ENCODE results near the gene TAS2R60.
A peak's percentile ranks its signal among the peaks of the same experiment; 100 is the strongest.
"Not testable (repeated sequence)": the region's sequence is repeated elsewhere in the genome, so short reads cannot be mapped to it uniquely, and the experiment has no call there.

Gene TAS2R60

GRCh38 chr7:143408252-143408685 is 35.0 kb upstream of the TAS2R60 start:
- no peak for TF ChIP-seq CTCF (IDR thresholded peaks at IDR 0.05)
- no peaks in the 10 kb centered on the region for H3K9me3 ChIP-seq
- peaks cover 47 to 50% of the 10 kb centered on the region in 2 experiments for H3K4me1 ChIP-seq (ENCODE audit: control insufficient read depth in 1 of 2, insufficient read depth in 1 of 2, low read depth in 1 of 2, low read length in 1 of 2)
- peaks cover 10% of the 10 kb centered on the region for H3K27me3 ChIP-seq
- no peaks in the 10 kb centered on the region for H3K36me3 ChIP-seq
- no peak overlapping the region for H3K27ac ChIP-seq
- H3K4me3 ChIP-seq (ENCODE audit: low read depth in 1 of 2, low read length in 1 of 2) = peak overlapping the region; percentile 7 to 59

- peak within 1 kb of the TSS; percentile 54 to 59 for H3K4me3 ChIP-seq (ENCODE audit: low read depth in 1 of 2, low read length in 1 of 2)
- H3K4me1 ChIP-seq (ENCODE audit: control insufficient read depth in 1 of 2, insufficient read depth in 1 of 2, low read depth in 1 of 2, low read length in 1 of 2) = peaks cover 51 to 55% of the 10 kb centered on the region in 2 experiments
- no peaks in the 10 kb centered on the region for H3K36me3 ChIP-seq
- H3K27ac ChIP-seq = peak within 1 kb of the TSS; percentile 15
- peaks cover 10% of the 10 kb centered on the region for H3K27me3 ChIP-seq
- TF ChIP-seq CTCF (IDR thresholded peaks at IDR 0.05) = peak; percentile 26
- no peaks in the 10 kb centered on the region for H3K9me3 ChIP-seq
Observed at GRCh38 chr7:143408686-143409561, 34.3 kb upstream of the TAS2R60 start, which contains the start of gene EPHA1. TSS of gene EPHA1 (minus strand) at chr7:143408856. CDS start at chr7:143408805, 51 bp downstream.

GRCh38 chr7:143410521-143411004 is 32.7 kb upstream of the TAS2R60 start:
- Histone ChIP-seq H3K36me3 (no peaks in the 10 kb centered on the region), H3K4me3 (ENCODE audit: low read depth in 1 of 2, low read length in 1 of 2) (no peak overlapping the region), H3K27me3 (peaks cover 10% of the 10 kb centered on the region), H3K9me3 (no peaks in the 10 kb centered on the region), H3K27ac (peak overlapping the region; percentile 44), H3K4me1 (ENCODE audit: control insufficient read depth in 1 of 2, insufficient read depth in 1 of 2, low read depth in 1 of 2, low read length in 1 of 2) (peaks cover 51 to 64% of the 10 kb centered on the region in 2 experiments)
- no peak for TF ChIP-seq CTCF (IDR thresholded peaks at IDR 0.05)

GRCh38 chr7:143411976-143412708 is 31.1 kb upstream of the TAS2R60 start:
- Histone ChIP-seq H3K4me3 (ENCODE audit: low read depth in 1 of 2, low read length in 1 of 2) (no peak overlapping the region), H3K4me1 (ENCODE audit: control insufficient read depth in 1 of 2, insufficient read depth in 1 of 2, low read depth in 1 of 2, low read length in 1 of 2) (peaks cover 55 to 72% of the 10 kb centered on the region in 2 experiments), H3K27me3 (peaks cover 10% of the 10 kb centered on the region), H3K36me3 (no peaks in the 10 kb centered on the region), H3K9me3 (no peaks in the 10 kb centered on the region), H3K27ac (no peak overlapping the region)
- TF ChIP-seq CTCF (IDR thresholded peaks at IDR 0.05) = no peak

GRCh38 chr7:143413123-143413522 is 30.1 kb upstream of the TAS2R60 start:
- H3K4me3 ChIP-seq (ENCODE audit: low read depth in 1 of 2, low read length in 1 of 2) = peak overlapping the region in 1 of 2 experiments; percentile 18
- no peaks in the 10 kb centered on the region for H3K36me3 ChIP-seq
- peak overlapping the region; percentile 62 for H3K27ac ChIP-seq
- H3K9me3 ChIP-seq = no peaks in the 10 kb centered on the region
- H3K4me1 ChIP-seq (ENCODE audit: control insufficient read depth in 1 of 2, insufficient read depth in 1 of 2, low read depth in 1 of 2, low read length in 1 of 2) = peaks cover 46 to 64% of the 10 kb centered on the region in 2 experiments
- H3K27me3 ChIP-seq = peaks cover 9% of the 10 kb centered on the region
- TF ChIP-seq CTCF (IDR thresholded peaks at IDR 0.05) = no peak

GRCh38 chr7:143415209-143415608 is 28.0 kb upstream of the TAS2R60 start:
- not testable (repeated sequence) for H3K36me3 ChIP-seq; H3K27me3 ChIP-seq; H3K4me3 ChIP-seq (ENCODE audit: low read depth in 1 of 2, low read length in 1 of 2); H3K9me3 ChIP-seq; H3K27ac ChIP-seq
- peaks cover 28 to 44% of the 10 kb centered on the region in 2 experiments for H3K4me1 ChIP-seq (ENCODE audit: control insufficient read depth in 1 of 2, insufficient read depth in 1 of 2, low read depth in 1 of 2, low read length in 1 of 2)

Measured in neutrophil (primary cell).